Adipocyte (in vitro differentiated cells): Measurements from ENCODE around the gene CRKL.

ENCODE experiments used
- DNase-seq: peaks from one replicate; pipeline ENCODE4 v3.0.0-alpha.2; 2015; ENCODE audit warnings: low read depth
- H3K27me3 ChIP-seq: replicated peaks from 2 replicates; pipeline ENCODE4 v1.7.0; 2013; ENCODE audit warnings: mild to moderate bottlenecking, low read length, moderate library complexity; ENCODE audit not compliant: control insufficient read depth, insufficient read depth
- H3K36me3 ChIP-seq: 2 replicates; pipeline ENCODE4 v1.7.0; 2013; ENCODE audit warnings: low read length, mild to moderate bottlenecking, moderate library complexity; ENCODE audit not compliant: control insufficient read depth, insufficient read depth, severe bottlenecking
- H3K4me1 ChIP-seq: 2 replicates; pipeline ENCODE4 v1.7.0; 2013; ENCODE audit warnings: mild to moderate bottlenecking, low read length, moderate library complexity; ENCODE audit not compliant: control insufficient read depth, insufficient read depth
- H3K4me3 ChIP-seq: 2 replicates; pipeline ENCODE4 v1.7.0; 2013; ENCODE audit warnings: mild to moderate bottlenecking, low read length, moderate library complexity
- H3K9ac ChIP-seq: 2 replicates; pipeline ENCODE4 v1.7.0; 2013; ENCODE audit warnings: mild to moderate bottlenecking, low read length, moderate library complexity
- H3K9me3 ChIP-seq: 2 replicates; pipeline ENCODE4 v1.7.0; 2013; ENCODE audit warnings: mild to moderate bottlenecking, low read length, moderate library complexity; ENCODE audit not compliant: control insufficient read depth

Gene CRKL

GRCh38 chr22:20916916-20917810 is at the start of gene CRKL:
Gene CRKL (plus strand): TSS chr22:20917407. CDS start chr22:20917935, 528 bp downstream.
- no peaks in the 10 kb centered on the region for H3K9me3 ChIP-seq
- DNase-seq = peak; percentile 99
- H3K9ac ChIP-seq = peak within 1 kb of the TSS; percentile 96
- H3K36me3 ChIP-seq = no peaks in the 10 kb centered on the region
- no peaks in the 10 kb centered on the region for H3K27me3 ChIP-seq
- peaks cover 22% of the 10 kb centered on the region for H3K4me1 ChIP-seq
- peak within 1 kb of the TSS; percentile 95 for H3K4me3 ChIP-seq

GRCh38 chr22:20868025-20868962 is 48.9 kb upstream of the CRKL start:
- DNase-seq = no peak
- Histone ChIP-seq H3K36me3 (peaks cover 17% of the 10 kb centered on the region), H3K9ac (peak overlapping the region; percentile 53), H3K9me3 (no peaks in the 10 kb centered on the region), H3K27me3 (no peaks in the 10 kb centered on the region), H3K4me1 (peaks cover 17% of the 10 kb centered on the region), H3K4me3 (no peak overlapping the region)

- no peaks in the 10 kb centered on the region for H3K27me3 ChIP-seq
- H3K9ac ChIP-seq = no peak overlapping the region
- H3K36me3 ChIP-seq = peaks cover 20% of the 10 kb centered on the region
- no peak overlapping the region for H3K4me3 ChIP-seq
- no peak for DNase-seq
- H3K4me1 ChIP-seq = peaks cover 17% of the 10 kb centered on the region
- H3K9me3 ChIP-seq = no peaks in the 10 kb centered on the region
These were observed 48.0 kb upstream of the CRKL start for GRCh38 chr22:20869234-20869633.

- H3K9me3 ChIP-seq = no peaks in the 10 kb centered on the region
- no peaks in the 10 kb centered on the region for H3K27me3 ChIP-seq
- no peak overlapping the region for H3K9ac ChIP-seq
- H3K4me1 ChIP-seq = no peaks in the 10 kb centered on the region
- peaks cover 41% of the 10 kb centered on the region for H3K36me3 ChIP-seq
- H3K4me3 ChIP-seq = no peak overlapping the region
- DNase-seq = no peak
These were observed 44.0 kb upstream of the CRKL start for GRCh38 chr22:20873214-20873613.

- DNase-seq = no peak
- Histone ChIP-seq H3K9me3 (no peaks in the 10 kb centered on the region), H3K27me3 (no peaks in the 10 kb centered on the region), H3K4me1 (no peaks in the 10 kb centered on the region), H3K36me3 (peaks cover 39% of the 10 kb centered on the region), H3K9ac (no peak overlapping the region), H3K4me3 (no peak overlapping the region)
These were observed 41.9 kb upstream of the CRKL start for GRCh38 chr22:20875296-20875695.

- H3K9me3 ChIP-seq = no peaks in the 10 kb centered on the region
- no peaks in the 10 kb centered on the region for H3K4me1 ChIP-seq
- H3K27me3 ChIP-seq = no peaks in the 10 kb centered on the region
- no peak overlapping the region for H3K9ac ChIP-seq
- no peak for DNase-seq
- peaks cover 42% of the 10 kb centered on the region for H3K36me3 ChIP-seq
- no peak overlapping the region for H3K4me3 ChIP-seq
These were observed 39.5 kb upstream of the CRKL start for GRCh38 chr22:20877715-20878114.

GRCh38 chr22:20881231-20881630 is 36.0 kb upstream of the CRKL start:
- H3K4me3 ChIP-seq = no peak overlapping the region
- peaks cover 3% of the 10 kb centered on the region for H3K4me1 ChIP-seq
- peaks cover 35% of the 10 kb centered on the region for H3K36me3 ChIP-seq
- H3K9me3 ChIP-seq = no peaks in the 10 kb centered on the region
- no peak overlapping the region for H3K9ac ChIP-seq
- DNase-seq = no peak
- H3K27me3 ChIP-seq = no peaks in the 10 kb centered on the region

GRCh38 chr22:20881869-20882815 is 35.1 kb upstream of the CRKL start:
- Histone ChIP-seq H3K9me3 (no peaks in the 10 kb centered on the region), H3K27me3 (no peaks in the 10 kb centered on the region), H3K4me3 (no peak overlapping the region), H3K4me1 (peaks cover 3% of the 10 kb centered on the region), H3K9ac (no peak overlapping the region), H3K36me3 (peaks cover 33% of the 10 kb centered on the region)
- no peak for DNase-seq

GRCh38 chr22:20882855-20883254 is 34.4 kb upstream of the CRKL start:
- H3K4me1 ChIP-seq = peaks cover 3% of the 10 kb centered on the region
- H3K9me3 ChIP-seq = no peaks in the 10 kb centered on the region
- no peak for DNase-seq
- H3K36me3 ChIP-seq = peaks cover 38% of the 10 kb centered on the region
- H3K4me3 ChIP-seq = no peak overlapping the region
- H3K9ac ChIP-seq = no peak overlapping the region
- no peaks in the 10 kb centered on the region for H3K27me3 ChIP-seq

- DNase-seq = no peak
- Histone ChIP-seq H3K36me3 (peaks cover 51% of the 10 kb centered on the region), H3K4me3 (no peak overlapping the region), H3K9me3 (no peaks in the 10 kb centered on the region), H3K9ac (no peak overlapping the region), H3K27me3 (no peaks in the 10 kb centered on the region), H3K4me1 (peaks cover 3% of the 10 kb centered on the region)
These were observed 32.8 kb upstream of the CRKL start for GRCh38 chr22:20884454-20884853.
